ENCODE measurements around the gene C12orf56.

- TF ChIP-seq, protein P1, sequence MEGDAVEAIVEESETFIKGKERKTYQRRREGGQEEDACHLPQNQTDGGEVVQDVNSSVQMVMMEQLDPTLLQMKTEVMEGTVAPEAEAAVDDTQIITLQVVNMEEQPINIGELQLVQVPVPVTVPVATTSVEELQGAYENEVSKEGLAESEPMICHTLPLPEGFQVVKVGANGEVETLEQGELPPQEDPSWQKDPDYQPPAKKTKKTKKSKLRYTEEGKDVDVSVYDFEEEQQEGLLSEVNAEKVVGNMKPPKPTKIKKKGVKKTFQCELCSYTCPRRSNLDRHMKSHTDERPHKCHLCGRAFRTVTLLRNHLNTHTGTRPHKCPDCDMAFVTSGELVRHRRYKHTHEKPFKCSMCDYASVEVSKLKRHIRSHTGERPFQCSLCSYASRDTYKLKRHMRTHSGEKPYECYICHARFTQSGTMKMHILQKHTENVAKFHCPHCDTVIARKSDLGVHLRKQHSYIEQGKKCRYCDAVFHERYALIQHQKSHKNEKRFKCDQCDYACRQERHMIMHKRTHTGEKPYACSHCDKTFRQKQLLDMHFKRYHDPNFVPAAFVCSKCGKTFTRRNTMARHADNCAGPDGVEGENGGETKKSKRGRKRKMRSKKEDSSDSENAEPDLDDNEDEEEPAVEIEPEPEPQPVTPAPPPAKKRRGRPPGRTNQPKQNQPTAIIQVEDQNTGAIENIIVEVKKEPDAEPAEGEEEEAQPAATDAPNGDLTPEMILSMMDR (IDR thresholded peaks at IDR 0.05) = no peak
- no peak for TF ChIP-seq POLR2A (IDR thresholded peaks at IDR 0.05)
Observed at GRCh38 chr12:64299628-64300027, 90.9 kb downstream of the C12orf56 start.
